22Rv1 (cell line): ENCODE results near the gene KCNH1.

ENCODE experiments used
- H3K27ac ChIP-seq: fragments of 450-650 bp; 2 replicates; pipeline ENCODE4 v1.5.1; 2017
- CTCF ChIP-seq: fragments of 450-650 bp; IDR thresholded peaks from 2 replicates; pipeline ENCODE4 v1.5.1; 2017; ENCODE audit warnings: mild to moderate bottlenecking
- ZFX ChIP-seq: fragments of 450-650 bp; IDR thresholded peaks from 2 replicates; pipeline ENCODE4 v1.6.1; 2017; ENCODE audit warnings: antibody characterized with exemption, borderline replicate concordance

Gene KCNH1

DNA sequence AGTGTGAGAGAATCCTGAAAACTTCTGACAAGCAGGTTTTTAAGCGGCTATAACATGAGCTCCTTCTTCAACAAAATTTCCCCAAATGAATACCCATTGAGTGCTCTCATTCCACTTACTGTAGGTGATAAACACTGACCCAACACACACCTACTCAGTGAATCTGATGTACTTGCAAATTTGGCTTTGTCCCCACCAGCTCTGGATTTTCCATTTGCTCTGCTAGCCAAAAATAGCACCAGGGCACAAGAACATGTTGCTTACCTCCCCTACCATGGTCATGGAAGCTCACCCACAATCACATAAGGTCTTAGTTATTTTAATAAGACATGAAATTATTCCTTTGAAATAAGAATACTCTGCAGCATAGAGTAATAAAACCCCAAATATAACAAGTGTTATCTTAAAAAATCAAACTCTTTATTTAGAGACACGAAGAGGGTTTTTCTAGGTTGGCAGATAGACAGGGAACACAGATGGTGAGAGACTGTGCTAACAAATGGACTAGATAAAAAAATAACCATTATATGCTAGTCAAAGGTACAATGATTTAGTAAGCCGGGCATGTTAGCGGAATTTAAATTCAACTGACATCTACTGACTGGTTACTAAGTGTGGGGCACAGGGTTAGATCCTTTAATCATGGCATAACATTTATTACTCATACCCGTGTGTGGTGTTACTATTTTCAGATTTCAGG, 291.9 kb downstream of the KCNH1 start:
- TF ChIP-seq CTCF (no peak), ZFX (no peak)
- H3K27ac ChIP-seq, result no peak overlapping the region

GRCh38 chr1:210830034-210831028, 303.6 kb downstream of the KCNH1 start:
- no peak overlapping the region for H3K27ac ChIP-seq
- no peak for TF ChIP-seq CTCF

DNA sequence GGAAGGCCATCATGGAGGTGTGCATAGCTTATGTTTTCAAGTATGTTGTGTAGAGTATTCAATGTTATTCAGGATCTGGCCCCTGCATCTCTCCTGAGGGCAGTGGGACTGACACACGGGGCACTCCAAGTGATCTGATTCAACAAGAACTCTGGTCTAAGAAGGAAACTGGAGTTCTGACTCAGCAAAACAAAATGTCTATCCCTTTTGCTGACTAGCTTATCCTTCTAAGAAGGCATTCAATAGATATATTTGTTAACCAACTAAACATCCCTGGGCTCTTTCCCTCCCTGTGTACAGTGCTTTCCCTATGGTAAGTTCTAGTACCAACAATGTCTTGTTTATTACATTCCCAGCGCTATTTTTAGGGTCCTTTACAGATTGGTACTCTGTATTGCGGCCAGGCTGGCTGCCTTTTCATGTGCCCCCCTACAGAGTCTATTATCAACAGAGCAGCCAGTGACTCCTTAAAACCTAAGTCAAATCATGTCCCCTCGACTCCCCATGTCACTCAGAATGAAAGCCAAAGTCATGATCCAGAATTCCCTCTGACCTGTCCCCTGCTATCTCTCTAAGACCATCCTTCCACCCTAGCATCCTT, 304.9 kb downstream of the KCNH1 start:
- TF ChIP-seq ZFX (no peak), CTCF (no peak)
- H3K27ac ChIP-seq, result no peak overlapping the region

- no peak for TF ChIP-seq CTCF
- TF ChIP-seq ZFX, result no peak
- no peak overlapping the region for H3K27ac ChIP-seq
Measured at GRCh38 chr1:210827481-210827880, 306.5 kb downstream of the KCNH1 start.

DNA sequence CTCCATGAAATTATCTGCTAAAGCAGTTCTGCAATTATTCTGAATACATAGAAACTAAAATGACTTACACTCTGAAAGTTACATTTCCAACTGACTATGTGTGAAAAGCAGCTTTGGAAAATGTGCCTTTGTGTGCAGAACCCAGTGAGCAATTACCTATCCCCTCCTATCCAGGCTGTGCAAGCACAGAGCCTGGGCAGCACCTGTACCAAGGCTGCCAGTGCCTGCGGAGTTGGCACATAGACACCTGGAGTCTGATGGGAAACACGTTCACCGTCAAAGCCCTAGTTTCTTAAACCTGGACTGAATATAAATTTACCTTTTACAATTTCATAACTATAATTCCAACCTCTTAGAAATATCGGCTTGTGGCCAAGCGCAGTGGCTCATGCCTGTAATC, 307.3 kb downstream of the KCNH1 start:
- TF ChIP-seq CTCF, result no peak
- TF ChIP-seq ZFX, result no peak
- H3K27ac ChIP-seq, result no peak overlapping the region

DNA sequence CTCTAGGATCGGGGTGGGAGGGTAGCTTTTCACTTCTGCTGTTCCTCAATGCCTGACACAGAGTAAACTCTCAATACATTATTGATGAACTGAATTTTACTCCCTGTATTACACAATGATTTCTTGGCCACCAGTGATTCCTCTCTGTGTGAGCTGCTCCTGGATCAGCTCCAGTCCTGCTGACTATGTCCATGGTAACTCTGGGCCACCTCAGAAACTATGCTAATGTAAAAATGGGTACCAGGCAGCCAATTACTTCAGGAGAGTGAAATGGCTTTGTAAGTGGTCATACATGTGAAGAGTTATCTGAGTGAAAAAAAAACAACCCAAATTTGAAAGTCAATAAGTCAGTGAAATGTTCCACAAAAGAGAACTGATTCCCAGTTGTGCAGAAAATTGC, 311.0 kb downstream of the KCNH1 start:
- TF ChIP-seq CTCF (no peak), ZFX (no peak)

More for the DNA sequence above, 311.0 kb downstream of the KCNH1 start:
- no peak overlapping the region for H3K27ac ChIP-seq
